Measurements from ENCODE around the gene ITGAV. TPM values are rescaled to one million over a fixed set of nuclear protein-coding genes. Genes with fewer than 3 reads are reported as not detected.

ITGAV gene
- total RNA-seq, 4 donors from 2014 or later: 28.9 to 67.0 (median 52.1) TPM

- 91 to 94% methylated on average over 2 of the region's 2 CpGs for WGBS, 2 donors (ENCODE audit: low coverage in 1 of 2)
- H3K36me3 ChIP-seq: no peaks in the 10 kb centered on the region
- H3K4me1 ChIP-seq: peaks cover 0 to 4% (median 2%) of the 10 kb centered on the region in 4 donors
- in situ Hi-C loops (cut with MboI; ENCODE audit: low pct_ligation_motif_present in 1 of 4, low pct_unique_long_range_greater_than_20kb in 1 of 4, low sequenced_read_pairs in 3 of 4): no loop called here
- no peaks in the 10 kb centered on the region for H3K9me3 ChIP-seq
- intact Hi-C loops (cut with DNase I; ENCODE audit: low total_unique reads): no loop called here
- H3K27me3 ChIP-seq: no peaks in the 10 kb centered on the region
- TF ChIP-seq CTCF (IDR thresholded peaks at IDR 0.05) (no peak), POLR2A (IDR thresholded peaks at IDR 0.05) (no peak), POLR2AphosphoS5 (IDR thresholded peaks at IDR 0.05) (no peak), EP300 (IDR thresholded peaks at IDR 0.05; ENCODE audit: low read depth) (no peak)
- DNase-seq: no peak
- H3K27ac ChIP-seq: no peak overlapping the region
- no peak overlapping the region for H3K4me3 ChIP-seq
These were observed 24.5 kb downstream of the ITGAV start for GRCh38 chr2:186614373-186614772.

GRCh38 chr2:186617148-186617547 is 27.3 kb downstream of the ITGAV start:
- in situ Hi-C loops (cut with MboI; ENCODE audit: low pct_ligation_motif_present in 1 of 4, low pct_unique_long_range_greater_than_20kb in 1 of 4, low sequenced_read_pairs in 3 of 4) (no loop called here), intact Hi-C loops (cut with DNase I; ENCODE audit: low total_unique reads) (no loop called here)
- Histone ChIP-seq H3K27ac (no peak overlapping the region), H3K9me3 (no peaks in the 10 kb centered on the region), H3K4me3 (no peak overlapping the region), H3K4me1 (peaks cover 0 to 4% (median 2%) of the 10 kb centered on the region in 4 donors), H3K27me3 (no peaks in the 10 kb centered on the region), H3K36me3 (peaks cover 0 to under 1% (median 0%) of the 10 kb centered on the region in 4 donors)
- no peak for TF ChIP-seq POLR2AphosphoS5 (IDR thresholded peaks at IDR 0.05)
- no peak for TF ChIP-seq POLR2A (IDR thresholded peaks at IDR 0.05)
- no peak for TF ChIP-seq EP300 (IDR thresholded peaks at IDR 0.05; ENCODE audit: low read depth)
- TF ChIP-seq CTCF (IDR thresholded peaks at IDR 0.05): no peak
- WGBS, 2 donors (ENCODE audit: low coverage in 1 of 2): 84 to 96% methylated on average over 4 of the region's 4 CpGs
- DNase-seq: no peak

- H3K27me3 ChIP-seq: no peaks in the 10 kb centered on the region
- DNase-seq: no peak
- WGBS, 2 donors (ENCODE audit: low coverage in 1 of 2): 57 to 71% methylated on average over 1 of the region's 1 CpG
- no peak for TF ChIP-seq POLR2A (IDR thresholded peaks at IDR 0.05)
- no peak for TF ChIP-seq POLR2AphosphoS5 (IDR thresholded peaks at IDR 0.05)
- TF ChIP-seq CTCF (IDR thresholded peaks at IDR 0.05): no peak
- TF ChIP-seq EP300 (IDR thresholded peaks at IDR 0.05; ENCODE audit: low read depth): no peak
- in situ Hi-C loops (cut with MboI; ENCODE audit: low pct_ligation_motif_present in 1 of 4, low pct_unique_long_range_greater_than_20kb in 1 of 4, low sequenced_read_pairs in 3 of 4): no loop called here
- H3K36me3 ChIP-seq: peaks cover 0 to 6% (median 0%) of the 10 kb centered on the region in 4 donors
- intact Hi-C loops (cut with DNase I; ENCODE audit: low total_unique reads): no loop called here
- no peaks in the 10 kb centered on the region for H3K9me3 ChIP-seq
- H3K4me3 ChIP-seq: no peak overlapping the region
- no peak overlapping the region for H3K27ac ChIP-seq
- H3K4me1 ChIP-seq: no peaks in the 10 kb centered on the region
These were observed 27.9 kb downstream of the ITGAV start for GRCh38 chr2:186617771-186618170.

GRCh38 chr2:186618696-186619095 is 28.8 kb downstream of the ITGAV start:
- intact Hi-C loops (cut with DNase I; ENCODE audit: low total_unique reads) (no loop called here), in situ Hi-C loops (cut with MboI; ENCODE audit: low pct_ligation_motif_present in 1 of 4, low pct_unique_long_range_greater_than_20kb in 1 of 4, low sequenced_read_pairs in 3 of 4) (no loop called here)

More at GRCh38 chr2:186618696-186619095, 28.8 kb downstream of the ITGAV start:
- H3K4me1 ChIP-seq: no peaks in the 10 kb centered on the region
- H3K27me3 ChIP-seq: no peaks in the 10 kb centered on the region
- 91 to 100% methylated on average over 1 of the region's 1 CpG for WGBS, 2 donors (ENCODE audit: low coverage in 1 of 2)
- H3K4me3 ChIP-seq: no peak overlapping the region
- no peak for DNase-seq
- H3K9me3 ChIP-seq: no peaks in the 10 kb centered on the region
- no peak overlapping the region for H3K27ac ChIP-seq
- no peak for TF ChIP-seq CTCF (IDR thresholded peaks at IDR 0.05)
- no peak for TF ChIP-seq POLR2AphosphoS5 (IDR thresholded peaks at IDR 0.05)
- no peak for TF ChIP-seq POLR2A (IDR thresholded peaks at IDR 0.05)
- H3K36me3 ChIP-seq: peaks cover 0 to 15% (median 3%) of the 10 kb centered on the region in 4 donors
